HG02938 (cell line): Measurements from ENCODE around the gene ETS1.

ENCODE experiments used
- ATAC-seq: cut with Tn5 transposase; IDR thresholded peaks from one replicate; pipeline ENCODE4 v1.9.1; 2021; ENCODE audit warnings: mild to moderate bottlenecking, moderate library complexity; ENCODE audit not compliant: unreplicated experiment

Gene ETS1

GRCh38 chr11:128570632-128571031, 16.7 kb downstream of the ETS1 start:
- no peak for ATAC-seq

GRCh38 chr11:128569291-128569690, 18.1 kb downstream of the ETS1 start:
- no peak for ATAC-seq

- no peak for ATAC-seq
Measured at GRCh38 chr11:128568166-128568778, 19.1 kb downstream of the ETS1 start.

GRCh38 chr11:128567130-128567529, 20.2 kb downstream of the ETS1 start:
- ATAC-seq, result no peak

- ATAC-seq, result no peak
Measured at GRCh38 chr11:128565881-128566280, 21.5 kb downstream of the ETS1 start.

GRCh38 chr11:128564642-128565245, 22.6 kb downstream of the ETS1 start:
- ATAC-seq, result no peak

GRCh38 chr11:128563942-128564641, 23.3 kb downstream of the ETS1 start:
- no peak for ATAC-seq

GRCh38 chr11:128563308-128563707, 24.1 kb downstream of the ETS1 start:
- ATAC-seq, result no peak

GRCh38 chr11:128559496-128560103, 27.8 kb downstream of the ETS1 start:
- no peak for ATAC-seq

GRCh38 chr11:128555606-128556005, 31.8 kb downstream of the ETS1 start:
- no peak for ATAC-seq

- ATAC-seq, result no peak
Measured at GRCh38 chr11:128553662-128554362, 33.5 kb downstream of the ETS1 start.

GRCh38 chr11:128552783-128553661, 34.3 kb downstream of the ETS1 start:
- peak; percentile 58 for ATAC-seq

GRCh38 chr11:128551611-128552335, 35.6 kb downstream of the ETS1 start:
- peak; percentile 65 for ATAC-seq

GRCh38 chr11:128551058-128551457, 36.3 kb downstream of the ETS1 start:
- ATAC-seq, result no peak

GRCh38 chr11:128550261-128550821, 37.0 kb downstream of the ETS1 start:
- ATAC-seq, result no peak

- ATAC-seq, result no peak
Measured at GRCh38 chr11:128549256-128549944, 38.0 kb downstream of the ETS1 start.

GRCh38 chr11:128548649-128549255, 38.6 kb downstream of the ETS1 start:
- ATAC-seq, result no peak

GRCh38 chr11:128547946-128548648, 39.3 kb downstream of the ETS1 start:
- no peak for ATAC-seq
